Panc1 (cell line): ENCODE data around the gene PERCC1. TPM values are rescaled to one million over a fixed set of nuclear protein-coding genes. Genes with fewer than 3 reads are reported as not detected.

ENCODE experiments used
- ATAC-seq: fragments of 200-7000 bp; cut with Tn5 transposase; 2 replicates; pipeline ENCODE4 v1.9.1; 2020; ENCODE audit warnings: mild to moderate bottlenecking, moderate library complexity
- BruUV-seq: library from RNA; stranded (reverse); fragments of 400-500 nt; replicated peaks from 2 replicates; lab custom pipeline; 2021; lab: Mats Ljungman, UMichigan
- CTCF ChIA-PET: fragments of 300-600 bp; sonication (Branson Sonifier 250); formaldehyde crosslinking; loops from one replicate; lab custom pipeline; 2022; ENCODE audit warnings: antibody characterized with exemption; lab: Charles Lee
- POLR2A ChIA-PET: fragments of 300-600 bp; sonication (Branson Sonifier 250); formaldehyde crosslinking; loops from one replicate; lab custom pipeline; 2022; ENCODE audit warnings: antibody characterized with exemption; lab: Charles Lee
- DNase-seq: peaks from one replicate; pipeline ENCODE4 v3.0.0-alpha.2; 2010; ENCODE audit warnings: low read depth, low spot score
- H3K27ac ChIP-seq: 2 replicates; pipeline ENCODE4 v1.5.1; 2011; ENCODE audit warnings: mild to moderate bottlenecking, low read length, inconsistent platforms
- H3K27me3 ChIP-seq: fragments of 200-500 bp; sonication (Bioruptor generic); 2 replicates; pipeline ENCODE4 v1.6.0; 2014; ENCODE audit warnings: low read length, inconsistent platforms; ENCODE audit not compliant: control insufficient read depth, insufficient read depth
- H3K36me3 ChIP-seq: fragments of 200-500 bp; sonication (Bioruptor generic); 2 replicates; pipeline ENCODE4 v1.5.1; 2014; ENCODE audit warnings: inconsistent platforms, mild to moderate bottlenecking, low read length, moderate library complexity; ENCODE audit not compliant: control insufficient read depth, insufficient read depth
- H3K4me1 ChIP-seq: 2 replicates; pipeline ENCODE4 v1.5.1; 2011; ENCODE audit warnings: inconsistent platforms, mild to moderate bottlenecking, low read length, moderate library complexity; ENCODE audit not compliant: control insufficient read depth, insufficient read depth
- H3K4me3 ChIP-seq, 2 experiments: 2 replicates each; pipeline ENCODE4 v1.5.1; 2011 to 2012; ENCODE audit warnings: low read depth in 2 of 2, low read length in 2 of 2, mild to moderate bottlenecking in 2 of 2, inconsistent platforms in 1 of 2, moderate library complexity in 1 of 2
- H3K9me3 ChIP-seq: fragments of 200-500 bp; sonication (Bioruptor generic); 2 replicates; pipeline ENCODE4 v1.5.1; 2014; ENCODE audit warnings: low read depth, mild to moderate bottlenecking, inconsistent platforms, low read length, moderate library complexity; ENCODE audit not compliant: control insufficient read depth, insufficient read depth
- POLR2AphosphoS5 ChIP-seq: IDR thresholded peaks from 2 replicates; pipeline ENCODE4 v1.6.1; 2012; ENCODE audit warnings: mild to moderate bottlenecking, low read depth, low read length, moderate library complexity
- REST ChIP-seq, 2 experiments: IDR thresholded peaks; 2 replicates each; pipeline ENCODE4 v1.6.1; 2011 to 2012; ENCODE audit warnings: low read depth in 2 of 2, control low read depth in 1 of 2, low read length in 1 of 2, mild to moderate bottlenecking in 1 of 2, moderate library complexity in 1 of 2; ENCODE audit not compliant: insufficient read depth in 1 of 2
- SIN3A ChIP-seq: IDR thresholded peaks from 2 replicates; pipeline ENCODE4 v1.6.1; 2012; ENCODE audit warnings: low read depth, mild to moderate bottlenecking, low read length, moderate library complexity, borderline replicate concordance; ENCODE audit not compliant: insufficient read depth
- TCF7L2 ChIP-seq: IDR thresholded peaks from 2 replicates; pipeline ENCODE4 v1.6.1; 2011; ENCODE audit warnings: mild to moderate bottlenecking, low read depth, low read length, inconsistent platforms
- in situ Hi-C: cut with HindIII; loops from 2 replicates; pipeline ENCODE4 v1.10.0; 2016; ENCODE audit warnings: low sequenced_read_pairs, low pct_unique_long_range_greater_than_20kb
- intact Hi-C: fragments of 100-400 bp; cut with micrococcal nuclease; formaldehyde crosslinking; loops from one replicate; pipeline ENCODE4 v1.10.0; 2022; ENCODE audit not compliant: unreplicated experiment
- total RNA-seq: library from RNA; stranded (reverse); gene quantifications from one replicate; pipeline ENCODE4 v1.2.1, GENCODE V29; 2021; ENCODE audit not compliant: unreplicated experiment
- TF ChIP-seq, protein P1 (sequence below): fragments of 450-650 bp; IDR thresholded peaks from 2 replicates; pipeline ENCODE4 v1.5.1; 2017; ENCODE audit warnings: mild to moderate bottlenecking

The PERCC1 gene
- total RNA-seq, 1 experiment from 2014 or later: not detected

- Histone ChIP-seq H3K9me3 (no peaks in the 10 kb centered on the region), H3K27me3 (no peaks in the 10 kb centered on the region), H3K27ac (no peak overlapping the region), H3K36me3 (no peaks in the 10 kb centered on the region), H3K4me1 (no peaks in the 10 kb centered on the region), H3K4me3 (no peak overlapping the region)
- ChIA-PET CTCF (interaction anchor here (0.6 kb wide), 1 partner anchor 53 kb away, joined by 3 read pairs; no protein-coding TSS in a partner anchor), POLR2A (no interaction called here)
- BruUV-seq: no TSS peak
- intact Hi-C loops: no loop called here
- no peak for ATAC-seq
- in situ Hi-C loops: no loop called here
- TF ChIP-seq, protein P1, sequence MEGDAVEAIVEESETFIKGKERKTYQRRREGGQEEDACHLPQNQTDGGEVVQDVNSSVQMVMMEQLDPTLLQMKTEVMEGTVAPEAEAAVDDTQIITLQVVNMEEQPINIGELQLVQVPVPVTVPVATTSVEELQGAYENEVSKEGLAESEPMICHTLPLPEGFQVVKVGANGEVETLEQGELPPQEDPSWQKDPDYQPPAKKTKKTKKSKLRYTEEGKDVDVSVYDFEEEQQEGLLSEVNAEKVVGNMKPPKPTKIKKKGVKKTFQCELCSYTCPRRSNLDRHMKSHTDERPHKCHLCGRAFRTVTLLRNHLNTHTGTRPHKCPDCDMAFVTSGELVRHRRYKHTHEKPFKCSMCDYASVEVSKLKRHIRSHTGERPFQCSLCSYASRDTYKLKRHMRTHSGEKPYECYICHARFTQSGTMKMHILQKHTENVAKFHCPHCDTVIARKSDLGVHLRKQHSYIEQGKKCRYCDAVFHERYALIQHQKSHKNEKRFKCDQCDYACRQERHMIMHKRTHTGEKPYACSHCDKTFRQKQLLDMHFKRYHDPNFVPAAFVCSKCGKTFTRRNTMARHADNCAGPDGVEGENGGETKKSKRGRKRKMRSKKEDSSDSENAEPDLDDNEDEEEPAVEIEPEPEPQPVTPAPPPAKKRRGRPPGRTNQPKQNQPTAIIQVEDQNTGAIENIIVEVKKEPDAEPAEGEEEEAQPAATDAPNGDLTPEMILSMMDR: no peak
- TF ChIP-seq REST (IDR thresholded peaks at IDR 0.05; ENCODE audit: insufficient read depth in 1 of 2, low read depth in 2 of 2, low read length in 1 of 2) (no peak), TCF7L2 (no peak), SIN3A (no peak), POLR2AphosphoS5 (no peak)
- no peak for DNase-seq
These were observed 47.3 kb upstream of the PERCC1 start for GRCh38 chr16:1383556-1383955.

DNA sequence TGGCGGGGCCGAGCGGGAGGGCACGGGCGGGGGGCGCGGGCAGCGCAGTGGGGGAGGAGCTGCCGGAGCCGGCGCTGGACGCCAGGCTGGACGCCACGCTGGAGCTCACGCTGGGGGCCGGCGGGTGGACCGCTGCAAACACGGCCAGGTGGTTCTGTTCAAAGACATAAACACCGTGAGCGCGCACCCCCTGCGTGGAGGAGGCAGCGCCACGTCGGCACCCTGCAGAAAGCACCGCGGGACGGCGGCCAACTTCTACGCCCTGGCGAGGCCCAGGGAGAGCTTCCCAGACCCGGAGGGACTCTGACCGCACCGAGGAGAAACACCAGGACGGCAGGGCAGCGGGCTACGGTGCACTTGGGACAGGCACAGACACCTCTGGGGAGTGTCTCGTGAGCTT, 45.6 kb upstream of the PERCC1 start:
- TF ChIP-seq POLR2AphosphoS5 (no peak), REST (IDR thresholded peaks at IDR 0.05; ENCODE audit: insufficient read depth in 1 of 2, low read depth in 2 of 2, low read length in 1 of 2) (no peak), SIN3A (no peak), TCF7L2 (no peak)
- TF ChIP-seq, protein P1: no peak
- ChIA-PET CTCF (no interaction called here), POLR2A (interaction anchor here (0.6 kb wide), 1 partner anchor 55 kb away, joined by 3 read pairs; no protein-coding TSS in a partner anchor)
- no peak for ATAC-seq
- no TSS peak for BruUV-seq
- H3K9me3 ChIP-seq: no peaks in the 10 kb centered on the region
- DNase-seq: no peak
- no peak overlapping the region for H3K4me3 ChIP-seq
- H3K36me3 ChIP-seq: no peaks in the 10 kb centered on the region
- in situ Hi-C loops: no loop called here
- no peak overlapping the region for H3K27ac ChIP-seq
- no peaks in the 10 kb centered on the region for H3K27me3 ChIP-seq
- intact Hi-C loops: no loop called here
- H3K4me1 ChIP-seq: no peaks in the 10 kb centered on the region
